ENCODE measurements around the gene DGUOK.
"Not testable (repeated sequence)": the region's sequence is repeated elsewhere in the genome, so short reads cannot be mapped to it uniquely, and the experiment has no call there.

The DGUOK gene

GRCh38 chr2:73901143-73901542 lies 25.5 kb upstream of the DGUOK start:
- no peak for DNase-seq (ENCODE audit: low read depth)

GRCh38 chr2:73902284-73902683 lies 24.4 kb upstream of the DGUOK start:
- no peak for DNase-seq (ENCODE audit: low read depth)

- DNase-seq (ENCODE audit: low read depth), result no peak
Measured at GRCh38 chr2:73903313-73903712, 23.4 kb upstream of the DGUOK start.

GRCh38 chr2:73903949-73904613 lies 22.6 kb upstream of the DGUOK start:
- DNase-seq (ENCODE audit: low read depth), result not testable (repeated sequence)

GRCh38 chr2:73904952-73905351 lies 21.7 kb upstream of the DGUOK start:
- DNase-seq (ENCODE audit: low read depth), result no peak

- DNase-seq (ENCODE audit: low read depth), result no peak
Measured at GRCh38 chr2:73906847-73907505, 19.7 kb upstream of the DGUOK start.

- DNase-seq (ENCODE audit: low read depth), result peak; percentile 45
Measured at GRCh38 chr2:73907840-73908452, 18.7 kb upstream of the DGUOK start.

- no peak for DNase-seq (ENCODE audit: low read depth)
Measured at GRCh38 chr2:73908689-73909652, 17.7 kb upstream of the DGUOK start.

- DNase-seq (ENCODE audit: low read depth), result no peak
Measured at GRCh38 chr2:73910873-73911547, 15.7 kb upstream of the DGUOK start.

- DNase-seq (ENCODE audit: low read depth), result no peak
Measured at GRCh38 chr2:73911548-73912208, 15.0 kb upstream of the DGUOK start.

GRCh38 chr2:73913414-73914054 lies 13.1 kb upstream of the DGUOK start:
- no peak for DNase-seq (ENCODE audit: low read depth)

GRCh38 chr2:73914667-73915066 lies 12.0 kb upstream of the DGUOK start:
- DNase-seq (ENCODE audit: low read depth), result no peak

GRCh38 chr2:73915437-73915993 lies 11.2 kb upstream of the DGUOK start:
- no peak for DNase-seq (ENCODE audit: low read depth)

GRCh38 chr2:73916666-73917065 lies 10.0 kb upstream of the DGUOK start:
- no peak for DNase-seq (ENCODE audit: low read depth)

- no peak for DNase-seq (ENCODE audit: low read depth)
Measured at GRCh38 chr2:73917296-73917695, 9.4 kb upstream of the DGUOK start.

- no peak for DNase-seq (ENCODE audit: low read depth)
Measured at GRCh38 chr2:73917696-73918207, 8.9 kb upstream of the DGUOK start.

GRCh38 chr2:73918856-73919255 lies 7.8 kb upstream of the DGUOK start:
- no peak for DNase-seq (ENCODE audit: low read depth)

GRCh38 chr2:73919596-73920228 lies 7.0 kb upstream of the DGUOK start:
- DNase-seq (ENCODE audit: low read depth), result no peak

All from activated T-cell treated with anti-CD3 and anti-CD28 coated beads for 48 hours (primary cell).